Caco-2 (cell line): Measurements from ENCODE around the gene COL6A3. TPM values are rescaled to one million over a fixed set of nuclear protein-coding genes. Genes with fewer than 3 reads are reported as not detected.
"Not testable (repeated sequence)": the region's sequence is repeated elsewhere in the genome, so short reads cannot be mapped to it uniquely, and the experiment has no call there.

Source experiments
- BruUV-seq: library from RNA; stranded (reverse); fragments of 400-500 nt; replicated peaks from 2 replicates; lab custom pipeline; 2021; lab: Mats Ljungman, UMichigan
- CTCF ChIA-PET: fragments of 300-600 bp; sonication (Branson Sonifier 250); formaldehyde crosslinking; loops from one replicate; lab custom pipeline; 2022; ENCODE audit warnings: antibody characterized with exemption; lab: Charles Lee
- POLR2A ChIA-PET: fragments of 300-600 bp; sonication (Branson Sonifier 250); formaldehyde crosslinking; loops from one replicate; lab custom pipeline; 2022; ENCODE audit warnings: antibody characterized with exemption; lab: Charles Lee
- DNase-seq, 2 experiments: peaks; one replicate each; pipeline versions ENCODE4 v3.0.0 to v3.0.0-alpha.2; 2020 to 2022
- H3K27me3 ChIP-seq: replicated peaks from 2 replicates; pipeline ENCODE4 v1.6.0; 2011; ENCODE audit warnings: low read length; ENCODE audit not compliant: control insufficient read depth, insufficient read depth
- H3K36me3 ChIP-seq: 2 replicates; pipeline ENCODE4 v1.5.1; 2011; ENCODE audit warnings: low read length; ENCODE audit not compliant: control insufficient read depth, insufficient read depth
- H3K4me1 ChIP-seq: fragments of 250-450 bp; sonication (Bioruptor Pico); 2 replicates; pipeline ENCODE4 v1.5.1; 2020; ENCODE audit warnings: mild to moderate bottlenecking
- H3K4me3 ChIP-seq: 2 replicates; pipeline ENCODE4 v1.5.1; 2011; ENCODE audit warnings: low read depth, mild to moderate bottlenecking, control low read depth, low read length
- H3K9me3 ChIP-seq: fragments of 250-450 bp; sonication (Bioruptor Pico); 2 replicates; pipeline ENCODE4 v1.5.1; 2020; ENCODE audit warnings: mild to moderate bottlenecking, moderate library complexity
- H3K27ac Mint-ChIP-seq: one replicate; pipeline ENCODE4 v1.8.0; 2022; ENCODE audit warnings: mixed read lengths; ENCODE audit not compliant: unreplicated experiment
- H3K27me3 Mint-ChIP-seq: one replicate; pipeline ENCODE4 v1.8.0; 2022; ENCODE audit warnings: mixed read lengths; ENCODE audit not compliant: insufficient read depth, unreplicated experiment
- H3K36me3 Mint-ChIP-seq: one replicate; pipeline ENCODE4 v1.8.0; 2022; ENCODE audit warnings: mild to moderate bottlenecking, mixed read lengths; ENCODE audit not compliant: insufficient read depth, unreplicated experiment
- H3K4me1 Mint-ChIP-seq: one replicate; pipeline ENCODE4 v1.8.0; 2022; ENCODE audit warnings: low read depth, mixed read lengths; ENCODE audit not compliant: unreplicated experiment
- H3K4me3 Mint-ChIP-seq: one replicate; pipeline ENCODE4 v1.8.0; 2022; ENCODE audit warnings: mild to moderate bottlenecking, moderate library complexity, mixed read lengths; ENCODE audit not compliant: unreplicated experiment
- H3K9me3 Mint-ChIP-seq: one replicate; pipeline ENCODE4 v1.8.0; 2022; ENCODE audit warnings: mixed read lengths; ENCODE audit not compliant: unreplicated experiment
- intact Hi-C: fragments of 100-400 bp; cut with micrococcal nuclease; formaldehyde crosslinking; loops from one replicate; pipeline ENCODE4 v1.10.0; 2022; ENCODE audit not compliant: unreplicated experiment
- total RNA-seq: library from RNA; stranded (reverse); gene quantifications from 2 replicates; pipeline ENCODE4 v1.2.3, GENCODE V29; 2022
- TF ChIP-seq, protein P1 (sequence below), 2 experiments: fragments of 200-600 bp in 1 of 2; IDR thresholded peaks; 1 replicate in 1 of 2; 2 replicates in 1 of 2; pipeline versions ENCODE4 v1.5.1 to v1.8.0; 2011 to 2022; ENCODE audit warnings: antibody characterized with exemption in 1 of 2, control low read depth in 1 of 2, inconsistent platforms in 1 of 2, low read depth in 1 of 2, low read length in 1 of 2, mild to moderate bottlenecking in 1 of 2, moderate library complexity in 1 of 2; ENCODE audit not compliant: insufficient read depth in 1 of 2, severe bottlenecking in 1 of 2, unreplicated experiment in 1 of 2

COL6A3 gene
- total RNA-seq, 1 experiment from 2014 or later: 0.73 TPM

DNA sequence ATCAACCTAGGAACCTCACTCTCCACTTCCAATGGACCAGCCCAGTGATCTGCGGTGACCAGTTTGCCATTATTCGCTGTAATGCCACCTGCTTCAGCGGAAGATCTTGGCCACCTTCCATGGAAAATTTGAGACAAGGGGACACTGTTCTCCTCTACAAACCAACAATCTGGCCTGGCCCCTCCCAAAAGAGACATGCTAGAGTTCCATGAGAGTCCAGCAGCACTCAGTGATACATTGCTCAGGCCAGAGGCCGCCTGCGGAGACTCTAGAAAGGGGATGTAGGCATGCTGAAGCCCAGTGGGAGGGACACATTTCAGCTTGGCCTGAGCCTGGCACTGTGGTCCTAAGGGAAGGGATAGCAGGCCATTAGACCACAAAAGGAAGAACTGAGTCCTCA, 58.3 kb downstream of the COL6A3 start:
- TF ChIP-seq, protein P1, sequence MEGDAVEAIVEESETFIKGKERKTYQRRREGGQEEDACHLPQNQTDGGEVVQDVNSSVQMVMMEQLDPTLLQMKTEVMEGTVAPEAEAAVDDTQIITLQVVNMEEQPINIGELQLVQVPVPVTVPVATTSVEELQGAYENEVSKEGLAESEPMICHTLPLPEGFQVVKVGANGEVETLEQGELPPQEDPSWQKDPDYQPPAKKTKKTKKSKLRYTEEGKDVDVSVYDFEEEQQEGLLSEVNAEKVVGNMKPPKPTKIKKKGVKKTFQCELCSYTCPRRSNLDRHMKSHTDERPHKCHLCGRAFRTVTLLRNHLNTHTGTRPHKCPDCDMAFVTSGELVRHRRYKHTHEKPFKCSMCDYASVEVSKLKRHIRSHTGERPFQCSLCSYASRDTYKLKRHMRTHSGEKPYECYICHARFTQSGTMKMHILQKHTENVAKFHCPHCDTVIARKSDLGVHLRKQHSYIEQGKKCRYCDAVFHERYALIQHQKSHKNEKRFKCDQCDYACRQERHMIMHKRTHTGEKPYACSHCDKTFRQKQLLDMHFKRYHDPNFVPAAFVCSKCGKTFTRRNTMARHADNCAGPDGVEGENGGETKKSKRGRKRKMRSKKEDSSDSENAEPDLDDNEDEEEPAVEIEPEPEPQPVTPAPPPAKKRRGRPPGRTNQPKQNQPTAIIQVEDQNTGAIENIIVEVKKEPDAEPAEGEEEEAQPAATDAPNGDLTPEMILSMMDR (IDR thresholded peaks at IDR 0.05; ENCODE audit: insufficient read depth in 1 of 2, low read depth in 1 of 2, low read length in 1 of 2, severe bottlenecking in 1 of 2, unreplicated experiment in 1 of 2): no peak
- Mint-ChIP-seq H3K27me3 (peaks cover 5% of the 10 kb centered on the region), H3K27ac (no peak overlapping the region), H3K4me3 (no peak overlapping the region), H3K36me3 (peaks cover 5% of the 10 kb centered on the region), H3K9me3 (no peaks in the 10 kb centered on the region), H3K4me1 (no peaks in the 10 kb centered on the region)
- no TSS peak for BruUV-seq
- no peaks in the 10 kb centered on the region for H3K4me1 ChIP-seq
- intact Hi-C loops: no loop called here
- peaks cover 2% of the 10 kb centered on the region for H3K27me3 ChIP-seq
- CTCF ChIA-PET: no interaction called here
- H3K9me3 ChIP-seq: no peaks in the 10 kb centered on the region
- no peaks in the 10 kb centered on the region for H3K36me3 ChIP-seq
- POLR2A ChIA-PET: no interaction called here
- H3K4me3 ChIP-seq: no peak overlapping the region
- no peak for DNase-seq

DNA sequence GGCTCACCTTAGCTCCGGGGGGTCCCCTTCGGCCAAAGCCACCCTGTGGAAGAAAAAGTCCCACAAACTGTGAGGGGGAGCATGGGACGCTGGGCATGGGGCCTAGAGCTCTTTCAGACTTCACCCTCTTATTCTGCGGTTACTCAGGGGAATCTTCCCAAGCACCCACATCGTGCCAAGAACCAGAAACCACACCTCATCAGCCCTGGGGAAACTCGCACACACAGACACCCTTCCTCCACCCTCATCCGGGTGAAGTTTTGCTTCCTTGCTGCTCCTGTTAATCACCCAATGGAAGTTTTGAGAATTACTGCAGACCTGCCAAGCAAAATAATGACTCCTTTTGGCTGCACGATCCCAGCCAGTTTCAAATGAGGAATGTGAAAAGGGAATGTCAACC, 59.1 kb downstream of the COL6A3 start:
- H3K4me3 Mint-ChIP-seq: no peak overlapping the region

DNA sequence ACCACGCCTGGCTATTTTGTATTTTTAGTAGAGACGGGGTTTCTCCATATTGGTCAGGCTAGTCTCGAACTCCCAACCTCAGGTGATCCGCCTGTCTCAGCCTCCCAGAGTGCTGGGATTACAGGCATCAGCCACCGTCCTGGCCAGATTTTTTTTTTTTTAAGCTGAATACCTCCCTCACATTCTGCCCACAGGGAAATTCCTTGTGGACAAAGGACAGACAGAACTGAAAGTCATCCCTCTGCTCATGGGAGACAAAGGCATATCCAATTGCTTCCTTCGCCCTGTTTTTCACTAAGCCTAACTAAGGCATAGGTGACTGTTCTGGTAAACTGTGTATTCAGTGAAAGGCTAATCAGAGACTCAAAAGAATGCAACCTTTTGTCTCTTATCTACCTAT, 59.8 kb downstream of the COL6A3 start:
- H3K4me3 Mint-ChIP-seq, DNase-seq, H3K4me3 ChIP-seq, H3K36me3 Mint-ChIP-seq, H3K27me3 Mint-ChIP-seq, H3K4me1 ChIP-seq, H3K9me3 Mint-ChIP-seq, H3K36me3 ChIP-seq, POLR2A ChIA-PET, intact Hi-C loops, H3K27ac Mint-ChIP-seq, H3K27me3 ChIP-seq, H3K9me3 ChIP-seq, CTCF ChIA-PET, H3K4me1 Mint-ChIP-seq, BruUV-seq: not testable (repeated sequence)

More for the DNA sequence above, 59.1 kb downstream of the COL6A3 start:
- no peaks in the 10 kb centered on the region for H3K4me1 ChIP-seq
- intact Hi-C loops: no loop called here
- H3K27me3 ChIP-seq: peaks cover 2% of the 10 kb centered on the region
- ChIA-PET CTCF (no interaction called here), POLR2A (no interaction called here)
- H3K4me1 Mint-ChIP-seq: no peaks in the 10 kb centered on the region
- BruUV-seq: no TSS peak
- H3K9me3 Mint-ChIP-seq: no peaks in the 10 kb centered on the region
- peaks cover 9% of the 10 kb centered on the region for H3K27me3 Mint-ChIP-seq
- no peak overlapping the region for H3K27ac Mint-ChIP-seq
- DNase-seq: no peak
- H3K4me3 ChIP-seq: no peak overlapping the region
- peaks cover 3% of the 10 kb centered on the region for H3K36me3 Mint-ChIP-seq
- H3K9me3 ChIP-seq: no peaks in the 10 kb centered on the region
- TF ChIP-seq, protein P1 (IDR thresholded peaks at IDR 0.05; ENCODE audit: insufficient read depth in 1 of 2, low read depth in 1 of 2, low read length in 1 of 2, severe bottlenecking in 1 of 2, unreplicated experiment in 1 of 2): no peak
- H3K36me3 ChIP-seq: no peaks in the 10 kb centered on the region

DNA sequence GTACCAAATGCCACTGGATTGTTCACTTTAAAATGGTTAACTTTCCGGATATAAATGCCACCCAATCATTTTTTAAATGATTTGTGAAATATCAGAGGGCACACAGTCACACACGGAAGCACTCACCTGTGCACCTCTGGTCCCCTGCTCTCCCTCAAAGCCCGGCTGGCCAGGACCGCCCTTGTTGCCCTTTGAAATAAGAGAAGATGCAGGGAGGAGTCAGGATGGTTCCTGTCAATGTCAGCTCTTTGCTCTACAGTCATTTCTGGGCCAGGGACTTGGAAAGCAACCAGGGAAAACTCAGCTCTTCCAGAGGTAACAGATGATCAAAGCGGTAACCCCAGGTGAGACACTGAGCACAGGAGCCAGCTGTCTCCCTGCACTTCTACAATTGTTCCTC, 60.7 kb downstream of the COL6A3 start:
- Mint-ChIP-seq H3K9me3 (no peaks in the 10 kb centered on the region), H3K27ac (no peak overlapping the region), H3K27me3 (peaks cover 6% of the 10 kb centered on the region), H3K4me1 (no peaks in the 10 kb centered on the region), H3K4me3 (no peak overlapping the region), H3K36me3 (no peaks in the 10 kb centered on the region)
- Histone ChIP-seq H3K4me1 (no peaks in the 10 kb centered on the region), H3K4me3 (no peak overlapping the region), H3K9me3 (no peaks in the 10 kb centered on the region), H3K36me3 (no peaks in the 10 kb centered on the region), H3K27me3 (peaks cover 2% of the 10 kb centered on the region)
- ChIA-PET POLR2A (no interaction called here), CTCF (no interaction called here)
- TF ChIP-seq, protein P1 (IDR thresholded peaks at IDR 0.05; ENCODE audit: insufficient read depth in 1 of 2, low read depth in 1 of 2, low read length in 1 of 2, severe bottlenecking in 1 of 2, unreplicated experiment in 1 of 2): no peak
- intact Hi-C loops: no loop called here
- DNase-seq: no peak
- BruUV-seq: no TSS peak
